Calu3 (cell line): ENCODE results near the gene PRR5. TPM values are rescaled to one million over a fixed set of nuclear protein-coding genes. Genes with fewer than 3 reads are reported as not detected.
A peak's percentile ranks its signal among the peaks of the same experiment; 100 is the strongest.
"Not testable (repeated sequence)": the region's sequence is repeated elsewhere in the genome, so short reads cannot be mapped to it uniquely, and the experiment has no call there.

Experiments used
- Bru-seq: library from RNA; stranded (reverse); fragments of 400-500 nt; gene quantifications from one replicate; lab custom pipeline; 2021; lab: Mats Ljungman, UMichigan
- BruChase-seq, 2 experiments: library from RNA; stranded (reverse); fragments of 400-500 nt; gene quantifications; one replicate each; lab custom pipeline; 2021; lab: Mats Ljungman, UMichigan
- BruUV-seq: library from RNA; stranded (reverse); fragments of 400-500 nt; replicated peaks from 2 replicates; lab custom pipeline; 2021; lab: Mats Ljungman, UMichigan
- CTCF ChIA-PET: fragments of 300-600 bp; sonication (Branson Sonifier 250); formaldehyde crosslinking; loops from one replicate; lab custom pipeline; 2022; ENCODE audit warnings: antibody characterized with exemption; lab: Charles Lee
- DNase-seq: peaks from one replicate; pipeline ENCODE4 v3.0.0; 2022
- H3K27ac Mint-ChIP-seq: one replicate; pipeline ENCODE4 v1.8.0; 2022; ENCODE audit warnings: mixed read lengths; ENCODE audit not compliant: unreplicated experiment
- H3K27me3 Mint-ChIP-seq: one replicate; pipeline ENCODE4 v1.8.0; 2022; ENCODE audit warnings: mixed read lengths; ENCODE audit not compliant: unreplicated experiment
- H3K36me3 Mint-ChIP-seq: one replicate; pipeline ENCODE4 v1.8.0; 2022; ENCODE audit warnings: mild to moderate bottlenecking, moderate library complexity, mixed read lengths; ENCODE audit not compliant: insufficient read depth, unreplicated experiment
- H3K4me1 Mint-ChIP-seq: one replicate; pipeline ENCODE4 v1.8.0; 2022; ENCODE audit warnings: mild to moderate bottlenecking, low read depth, mixed read lengths; ENCODE audit not compliant: unreplicated experiment
- H3K4me3 Mint-ChIP-seq: one replicate; pipeline ENCODE4 v1.8.0; 2022; ENCODE audit warnings: mild to moderate bottlenecking, low read depth, moderate library complexity, mixed read lengths; ENCODE audit not compliant: unreplicated experiment
- H3K9me3 Mint-ChIP-seq: one replicate; pipeline ENCODE4 v1.8.0; 2022; ENCODE audit warnings: low read depth, mixed read lengths; ENCODE audit not compliant: unreplicated experiment
- CTCF ChIP-seq: fragments of 200-600 bp; IDR thresholded peaks from one replicate; pipeline ENCODE4 v1.8.0; 2022; ENCODE audit warnings: antibody characterized with exemption; ENCODE audit not compliant: unreplicated experiment
- intact Hi-C: fragments of 100-400 bp; cut with micrococcal nuclease; formaldehyde crosslinking; loops from one replicate; pipeline ENCODE4 v1.10.0; 2022; ENCODE audit not compliant: unreplicated experiment
- long read RNA-seq: library from polyadenylated mRNA; stranded (forward); transcript quantifications from one replicate; pipeline ENCODE4 v2.0.0, GENCODE V29; 2022
- total RNA-seq: library from RNA; stranded (reverse); gene quantifications from 2 replicates; pipeline ENCODE4 v1.2.3, GENCODE V29; 2022

Gene PRR5, protein sequence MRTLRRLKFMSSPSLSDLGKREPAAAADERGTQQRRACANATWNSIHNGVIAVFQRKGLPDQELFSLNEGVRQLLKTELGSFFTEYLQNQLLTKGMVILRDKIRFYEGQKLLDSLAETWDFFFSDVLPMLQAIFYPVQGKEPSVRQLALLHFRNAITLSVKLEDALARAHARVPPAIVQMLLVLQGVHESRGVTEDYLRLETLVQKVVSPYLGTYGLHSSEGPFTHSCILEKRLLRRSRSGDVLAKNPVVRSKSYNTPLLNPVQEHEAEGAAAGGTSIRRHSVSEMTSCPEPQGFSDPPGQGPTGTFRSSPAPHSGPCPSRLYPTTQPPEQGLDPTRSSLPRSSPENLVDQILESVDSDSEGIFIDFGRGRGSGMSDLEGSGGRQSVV
- total RNA-seq (12.5 and 14.1 TPM in 2 replicates), Bru-seq, nascent RNA (percentile 12 among the genes with signal in this experiment), BruChase-seq, experiment 1, labeled RNA remaining after a 6-hour chase (percentile 21 among the genes with signal in this experiment), BruChase-seq, experiment 2, labeled RNA remaining after a 2-hour chase (percentile 22 among the genes with signal in this experiment)
- long read RNA-seq, transcript PRR5-202 (8 exons, 1,878 nt), result major isoform, 7 of 15 reads
- long read RNA-seq, partial matches to known transcripts, result 0 of 15 reads
- long read RNA-seq, other reads (novel, unspliced or antisense), result 7 of 15 reads

- H3K27ac Mint-ChIP-seq, result no peak within 1 kb of the TSS
- intact Hi-C loops, result no loop called here
These were observed at the start of gene PRR5 for GRCh38 chr22:44701824-44702478. Gene PRR5, plus strand, starts transcription at chr22:44702204. Its CDS starts 271 bp downstream, at chr22:44702475.

DNA sequence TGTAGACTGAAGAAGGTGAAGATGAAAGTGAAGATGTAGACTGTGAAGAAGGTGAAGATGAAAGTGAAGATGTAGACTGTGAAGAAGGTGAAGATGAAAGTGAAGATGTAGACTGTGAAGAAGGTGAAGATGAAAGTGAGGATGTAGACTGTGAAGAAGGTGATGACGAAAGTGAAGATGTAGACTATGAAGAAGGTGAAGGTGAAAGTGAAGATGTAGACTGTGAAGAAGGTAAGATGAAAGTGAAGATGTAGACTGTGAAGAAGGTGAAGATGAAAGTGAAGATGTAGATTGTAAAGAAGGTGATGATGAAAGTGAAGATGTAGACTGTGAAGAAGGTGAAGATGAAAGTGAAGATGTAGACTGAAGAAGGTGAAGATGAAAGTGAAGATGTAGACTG, 49.1 kb upstream of the PRR5 start:
- CTCF ChIA-PET, H3K36me3 Mint-ChIP-seq, intact Hi-C loops, H3K27ac Mint-ChIP-seq, H3K4me1 Mint-ChIP-seq, H3K4me3 Mint-ChIP-seq, BruUV-seq, H3K9me3 Mint-ChIP-seq, DNase-seq: not testable (repeated sequence)
- peaks cover 44% of the 10 kb centered on the region for H3K27me3 Mint-ChIP-seq

More at GRCh38 chr22:44701824-44702478, at the start of gene PRR5:
- CTCF ChIA-PET, result no interaction called here
- TF ChIP-seq CTCF, result no peak
- no peaks in the 10 kb centered on the region for H3K9me3 Mint-ChIP-seq
- BruUV-seq, result no TSS peak
- peak within 1 kb of the TSS; percentile 76 for H3K4me3 Mint-ChIP-seq
- H3K27me3 Mint-ChIP-seq, result peaks cover 14% of the 10 kb centered on the region
- peaks cover 13% of the 10 kb centered on the region for H3K36me3 Mint-ChIP-seq
- DNase-seq, result peak; percentile 87
- no peaks in the 10 kb centered on the region for H3K4me1 Mint-ChIP-seq

DNA sequence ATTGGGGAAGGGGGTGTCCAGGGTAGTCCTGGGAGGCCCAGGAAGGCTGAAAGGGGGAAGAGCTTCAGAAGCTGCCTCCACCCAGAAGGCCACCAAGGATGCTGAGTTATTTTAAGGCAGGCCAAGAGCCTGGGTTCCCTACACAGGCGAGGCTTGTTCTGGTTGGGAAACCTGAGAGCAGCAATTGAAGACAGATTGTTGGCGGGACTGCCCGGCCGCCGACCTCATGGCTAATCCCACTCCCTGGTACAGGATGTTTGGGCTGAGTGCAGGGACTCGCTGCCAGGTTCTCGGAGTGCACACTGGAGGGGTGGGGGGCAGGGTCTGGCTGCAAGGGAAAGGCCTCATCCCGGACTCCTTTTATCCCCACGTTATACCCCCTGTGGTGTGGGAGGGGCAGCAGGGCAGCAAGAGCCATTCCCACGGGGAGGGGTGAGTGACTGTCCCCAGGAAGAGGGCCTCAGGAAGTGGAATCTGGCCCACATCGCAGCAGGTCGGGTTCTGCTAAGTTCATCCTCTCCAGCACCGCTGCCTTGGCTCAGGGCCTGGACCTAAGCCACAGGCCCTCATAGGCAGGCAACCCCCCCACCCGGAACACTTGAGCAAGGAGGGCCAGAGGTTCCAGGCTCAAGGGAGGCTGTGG, 43.6 kb upstream of the PRR5 start:
- CTCF ChIA-PET, result interaction anchor here (0.5 to 0.7 kb wide), 2 partner anchors 1072 to 1118 kb away, joined by 3 to 4 read pairs; no protein-coding TSS in a partner anchor
- Mint-ChIP-seq H3K9me3 (no peaks in the 10 kb centered on the region), H3K4me1 (no peaks in the 10 kb centered on the region), H3K36me3 (no peaks in the 10 kb centered on the region), H3K27ac (no peak overlapping the region), H3K27me3 (peaks cover 73% of the 10 kb centered on the region), H3K4me3 (no peak overlapping the region)
- intact Hi-C loops, result no loop called here
- no peak for DNase-seq
- no TSS peak for BruUV-seq
- TF ChIP-seq CTCF, result no peak

- Mint-ChIP-seq H3K4me3 (no peak overlapping the region), H3K27ac (no peak overlapping the region), H3K36me3 (no peaks in the 10 kb centered on the region), H3K27me3 (peaks cover 80% of the 10 kb centered on the region), H3K9me3 (no peaks in the 10 kb centered on the region), H3K4me1 (no peaks in the 10 kb centered on the region)
- CTCF ChIA-PET, result interaction anchor here (0.8 kb wide), 1 partner anchor 14 kb away, joined by 3 read pairs; no protein-coding TSS in a partner anchor
- no peak for DNase-seq
- no peak for TF ChIP-seq CTCF
- no TSS peak for BruUV-seq
- intact Hi-C loops, result no loop called here
These were observed 42.9 kb upstream of the PRR5 start for GRCh38 chr22:44659140-44659539.
